OCI-LY3 (cell line): ENCODE measurements around the gene CFH.

ENCODE experiments used
- EZH2phosphoT487 ChIP-seq: fragments of 200-600 bp; shearing (Covaris generic); IDR thresholded peaks from 2 replicates; pipeline ENCODE4 v1.6.1; 2018; ENCODE audit warnings: antibody characterized with exemption, mixed run types, low read depth
- TF ChIP-seq, protein P1 (sequence below): fragments of 200-600, 300-600 bp; sonication (generic); IDR thresholded peaks from 2 replicates; pipeline ENCODE4 v1.5.1; 2014; ENCODE audit warnings: antibody characterized with exemption, low read length, low read depth

DNA sequence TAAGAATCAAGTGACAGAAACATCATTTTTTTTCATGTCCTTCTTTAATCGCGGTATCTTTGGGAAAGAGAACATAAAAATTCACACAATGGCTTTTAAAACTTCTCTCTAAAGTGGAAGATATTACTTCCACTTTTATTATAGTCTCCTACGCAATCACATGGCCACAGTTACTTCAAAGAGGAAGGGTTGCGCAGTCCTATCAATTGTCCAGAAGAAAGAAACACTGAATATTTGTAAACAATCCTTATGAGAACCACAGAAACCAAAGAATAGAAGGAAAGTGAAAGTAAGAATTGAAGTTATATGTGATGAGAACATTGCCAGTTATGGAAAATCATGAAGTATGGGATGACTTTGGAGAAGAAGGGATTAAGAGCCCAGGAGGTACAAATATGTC lies 32.6 kb downstream of the CFH start:
- TF ChIP-seq, protein P1, sequence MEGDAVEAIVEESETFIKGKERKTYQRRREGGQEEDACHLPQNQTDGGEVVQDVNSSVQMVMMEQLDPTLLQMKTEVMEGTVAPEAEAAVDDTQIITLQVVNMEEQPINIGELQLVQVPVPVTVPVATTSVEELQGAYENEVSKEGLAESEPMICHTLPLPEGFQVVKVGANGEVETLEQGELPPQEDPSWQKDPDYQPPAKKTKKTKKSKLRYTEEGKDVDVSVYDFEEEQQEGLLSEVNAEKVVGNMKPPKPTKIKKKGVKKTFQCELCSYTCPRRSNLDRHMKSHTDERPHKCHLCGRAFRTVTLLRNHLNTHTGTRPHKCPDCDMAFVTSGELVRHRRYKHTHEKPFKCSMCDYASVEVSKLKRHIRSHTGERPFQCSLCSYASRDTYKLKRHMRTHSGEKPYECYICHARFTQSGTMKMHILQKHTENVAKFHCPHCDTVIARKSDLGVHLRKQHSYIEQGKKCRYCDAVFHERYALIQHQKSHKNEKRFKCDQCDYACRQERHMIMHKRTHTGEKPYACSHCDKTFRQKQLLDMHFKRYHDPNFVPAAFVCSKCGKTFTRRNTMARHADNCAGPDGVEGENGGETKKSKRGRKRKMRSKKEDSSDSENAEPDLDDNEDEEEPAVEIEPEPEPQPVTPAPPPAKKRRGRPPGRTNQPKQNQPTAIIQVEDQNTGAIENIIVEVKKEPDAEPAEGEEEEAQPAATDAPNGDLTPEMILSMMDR, result no peak
- TF ChIP-seq EZH2phosphoT487, result no peak
